ENCODE results near the gene LEFTY2.

GRCh38 chr1:225914391-225914790, 26.6 kb downstream of the LEFTY2 start:
- TF ChIP-seq POLR2AphosphoS5 (IDR thresholded peaks at IDR 0.05): no peak
- TF ChIP-seq CTCF (IDR thresholded peaks at IDR 0.05): no peak
